GM12801 (cell line): ENCODE results near the gene HCFC1.

Experiments
- TF ChIP-seq, protein P1 (sequence below): IDR thresholded peaks from one replicate; pipeline ENCODE4 v1.5.1; 2011; ENCODE audit warnings: control low read depth; ENCODE audit not compliant: insufficient read length; ENCODE audit errors: extremely low read depth

Gene HCFC1

DNA sequence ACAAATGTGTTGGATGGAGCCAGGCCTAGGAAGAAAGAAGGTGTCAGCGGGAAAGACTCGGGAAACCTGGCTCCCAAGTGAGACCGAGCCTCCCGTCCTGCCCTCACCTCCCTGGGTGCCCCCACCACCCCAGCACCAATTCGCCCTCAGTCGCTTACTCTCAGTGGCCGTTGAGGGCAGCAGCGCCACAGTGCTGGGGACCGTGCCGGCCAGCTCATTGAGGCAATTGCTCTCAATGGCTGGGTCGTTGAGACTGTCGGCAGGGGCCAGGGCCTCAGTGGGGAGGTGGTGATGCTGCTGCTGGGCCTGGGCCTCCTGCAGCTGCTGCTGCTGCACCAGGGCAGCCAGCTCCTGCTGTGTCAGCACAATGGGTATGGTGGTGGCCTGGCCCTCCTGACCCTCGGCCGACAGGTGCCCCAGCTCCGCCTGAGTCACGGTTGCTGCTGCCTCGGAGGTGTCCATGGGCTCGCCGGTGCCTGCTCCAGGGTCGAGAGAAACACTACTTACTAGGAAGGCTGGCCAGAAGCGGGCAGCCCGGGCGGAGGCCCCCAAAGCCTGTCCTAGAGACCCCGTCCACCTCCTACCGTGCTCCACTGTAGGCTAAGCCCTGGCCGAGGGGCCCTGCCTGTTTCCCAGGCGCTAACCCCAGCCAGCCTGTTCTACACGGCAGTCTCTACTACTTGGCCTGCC lies 19.8 kb downstream of the HCFC1 start:
- TF ChIP-seq, protein P1, sequence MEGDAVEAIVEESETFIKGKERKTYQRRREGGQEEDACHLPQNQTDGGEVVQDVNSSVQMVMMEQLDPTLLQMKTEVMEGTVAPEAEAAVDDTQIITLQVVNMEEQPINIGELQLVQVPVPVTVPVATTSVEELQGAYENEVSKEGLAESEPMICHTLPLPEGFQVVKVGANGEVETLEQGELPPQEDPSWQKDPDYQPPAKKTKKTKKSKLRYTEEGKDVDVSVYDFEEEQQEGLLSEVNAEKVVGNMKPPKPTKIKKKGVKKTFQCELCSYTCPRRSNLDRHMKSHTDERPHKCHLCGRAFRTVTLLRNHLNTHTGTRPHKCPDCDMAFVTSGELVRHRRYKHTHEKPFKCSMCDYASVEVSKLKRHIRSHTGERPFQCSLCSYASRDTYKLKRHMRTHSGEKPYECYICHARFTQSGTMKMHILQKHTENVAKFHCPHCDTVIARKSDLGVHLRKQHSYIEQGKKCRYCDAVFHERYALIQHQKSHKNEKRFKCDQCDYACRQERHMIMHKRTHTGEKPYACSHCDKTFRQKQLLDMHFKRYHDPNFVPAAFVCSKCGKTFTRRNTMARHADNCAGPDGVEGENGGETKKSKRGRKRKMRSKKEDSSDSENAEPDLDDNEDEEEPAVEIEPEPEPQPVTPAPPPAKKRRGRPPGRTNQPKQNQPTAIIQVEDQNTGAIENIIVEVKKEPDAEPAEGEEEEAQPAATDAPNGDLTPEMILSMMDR: no peak

DNA sequence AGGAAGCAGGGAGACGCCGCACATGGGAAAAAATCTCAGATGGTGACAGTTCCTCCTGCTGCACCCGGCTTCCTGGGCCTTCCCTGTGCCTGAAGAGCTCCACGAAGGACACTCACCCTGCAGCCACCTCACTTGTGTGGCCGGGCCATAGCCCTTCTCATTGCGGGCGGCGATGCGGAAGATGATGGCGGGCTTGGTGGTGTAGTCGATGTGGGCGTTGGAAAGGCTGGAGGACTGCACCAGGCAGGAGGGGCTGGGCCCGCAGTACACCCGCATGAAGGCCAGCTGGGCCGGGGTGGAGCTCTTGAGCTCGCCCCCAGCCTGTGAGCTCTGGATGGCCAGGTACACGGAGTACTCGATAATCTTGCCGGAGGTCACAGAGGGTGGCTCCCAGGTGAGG lies 21.5 kb downstream of the HCFC1 start:
- TF ChIP-seq, protein P1: no peak

DNA sequence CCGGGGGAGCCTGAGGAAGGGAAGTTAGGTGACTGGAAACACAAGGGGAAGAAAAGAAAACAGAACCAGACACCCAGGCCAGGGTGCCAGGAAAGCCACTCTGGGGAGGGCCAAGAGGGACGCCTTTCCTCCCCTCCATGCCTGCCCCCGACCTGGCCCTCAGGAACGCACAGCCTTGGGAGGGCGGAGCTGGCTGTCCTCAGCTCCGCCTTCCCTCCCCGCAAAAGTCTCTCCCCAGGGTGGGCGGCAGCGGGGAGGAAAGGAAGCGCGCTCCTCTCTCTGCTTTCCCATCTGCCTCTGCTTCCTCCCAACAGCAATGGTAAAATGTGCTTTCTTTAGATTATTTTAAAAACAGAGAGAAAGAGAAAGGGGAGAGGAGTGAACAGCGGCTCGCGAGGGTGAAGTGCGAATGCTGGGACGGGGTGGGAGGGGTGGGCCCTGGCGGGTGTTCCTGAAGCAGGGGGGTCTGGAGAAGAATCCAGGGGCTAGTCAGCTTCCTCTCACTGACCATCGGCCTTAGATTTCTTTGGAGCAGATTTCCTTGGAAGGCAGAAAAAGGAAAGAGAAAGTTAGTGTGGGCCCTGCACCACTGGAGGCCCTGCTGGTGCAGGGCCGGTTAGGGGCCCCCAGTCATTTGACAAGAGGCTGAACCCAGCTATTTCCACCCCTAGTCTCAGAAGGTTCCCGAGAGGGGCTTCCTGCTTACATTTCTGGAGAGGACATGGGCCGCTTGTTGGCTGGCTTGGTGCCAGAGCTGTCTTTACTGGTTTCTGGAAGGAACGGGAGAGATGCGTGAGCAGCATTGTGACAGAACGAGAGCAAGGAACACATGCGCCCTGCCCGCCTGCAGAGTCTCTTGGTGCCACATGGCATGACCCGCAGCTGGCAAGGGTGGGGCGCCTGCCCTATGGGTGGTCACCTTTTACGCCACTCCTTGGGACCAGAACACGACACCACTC lies 22.5 kb downstream of the HCFC1 start:
- TF ChIP-seq, protein P1: no peak

DNA sequence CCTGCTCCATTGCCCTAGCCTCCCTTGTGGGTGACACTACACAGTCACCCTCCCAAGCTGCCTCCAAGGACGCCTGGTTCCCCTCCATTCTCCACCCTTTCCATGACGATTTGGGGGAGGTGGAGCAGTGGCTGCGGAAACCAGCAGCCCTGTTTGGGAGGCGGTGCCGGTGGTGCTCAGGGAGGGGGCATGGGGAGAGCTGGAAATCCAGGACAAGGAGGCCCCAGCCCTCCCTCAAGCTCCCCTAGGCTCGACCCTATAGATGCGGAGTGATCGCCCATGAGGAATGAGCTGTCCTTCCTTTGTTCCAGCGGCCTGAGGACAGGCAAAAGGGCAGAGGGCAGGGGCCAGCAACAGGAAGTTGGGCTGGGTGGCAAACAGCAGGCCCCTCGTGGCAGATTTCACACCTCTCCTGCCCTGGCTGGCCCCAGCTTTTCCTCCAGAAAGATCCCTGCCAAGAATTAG lies 23.6 kb downstream of the HCFC1 start:
- TF ChIP-seq, protein P1: no peak

DNA sequence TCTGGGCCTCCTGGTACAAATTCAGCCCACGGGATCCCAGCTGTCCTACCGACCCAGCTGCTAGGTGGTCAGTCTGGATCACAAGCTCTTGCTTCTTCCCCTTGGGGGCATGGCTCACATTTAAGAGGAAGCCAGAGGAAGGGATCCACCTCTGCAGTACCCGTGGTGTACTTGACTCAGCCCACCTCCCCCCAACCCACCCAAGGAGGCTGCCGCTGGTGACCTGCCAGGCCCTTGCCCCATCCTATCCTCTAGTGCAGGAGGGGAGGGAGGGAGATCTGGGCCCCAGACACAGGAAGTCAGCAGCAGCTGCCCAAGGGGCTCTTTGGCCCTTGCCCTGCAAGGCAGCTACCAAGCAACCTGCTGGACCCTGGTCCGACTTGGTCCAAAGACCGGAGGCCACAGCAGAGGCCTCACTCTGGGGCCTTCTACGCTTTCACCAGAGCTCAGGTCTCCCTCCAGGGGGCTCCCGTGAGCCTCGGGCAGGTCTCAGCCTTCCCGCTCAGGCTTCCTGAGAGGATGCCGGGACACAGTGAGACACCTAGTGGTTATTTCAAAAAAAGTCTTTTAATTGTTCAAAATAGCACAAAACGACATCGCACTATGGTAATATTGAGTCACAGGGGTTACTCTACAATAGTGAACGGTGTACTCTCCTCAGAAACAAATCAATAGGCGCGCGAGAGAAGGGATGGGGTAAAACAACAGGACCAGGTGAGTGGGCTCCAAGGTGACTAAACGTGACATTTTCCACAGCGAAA lies 24.4 kb downstream of the HCFC1 start:
- TF ChIP-seq, protein P1: no peak

DNA sequence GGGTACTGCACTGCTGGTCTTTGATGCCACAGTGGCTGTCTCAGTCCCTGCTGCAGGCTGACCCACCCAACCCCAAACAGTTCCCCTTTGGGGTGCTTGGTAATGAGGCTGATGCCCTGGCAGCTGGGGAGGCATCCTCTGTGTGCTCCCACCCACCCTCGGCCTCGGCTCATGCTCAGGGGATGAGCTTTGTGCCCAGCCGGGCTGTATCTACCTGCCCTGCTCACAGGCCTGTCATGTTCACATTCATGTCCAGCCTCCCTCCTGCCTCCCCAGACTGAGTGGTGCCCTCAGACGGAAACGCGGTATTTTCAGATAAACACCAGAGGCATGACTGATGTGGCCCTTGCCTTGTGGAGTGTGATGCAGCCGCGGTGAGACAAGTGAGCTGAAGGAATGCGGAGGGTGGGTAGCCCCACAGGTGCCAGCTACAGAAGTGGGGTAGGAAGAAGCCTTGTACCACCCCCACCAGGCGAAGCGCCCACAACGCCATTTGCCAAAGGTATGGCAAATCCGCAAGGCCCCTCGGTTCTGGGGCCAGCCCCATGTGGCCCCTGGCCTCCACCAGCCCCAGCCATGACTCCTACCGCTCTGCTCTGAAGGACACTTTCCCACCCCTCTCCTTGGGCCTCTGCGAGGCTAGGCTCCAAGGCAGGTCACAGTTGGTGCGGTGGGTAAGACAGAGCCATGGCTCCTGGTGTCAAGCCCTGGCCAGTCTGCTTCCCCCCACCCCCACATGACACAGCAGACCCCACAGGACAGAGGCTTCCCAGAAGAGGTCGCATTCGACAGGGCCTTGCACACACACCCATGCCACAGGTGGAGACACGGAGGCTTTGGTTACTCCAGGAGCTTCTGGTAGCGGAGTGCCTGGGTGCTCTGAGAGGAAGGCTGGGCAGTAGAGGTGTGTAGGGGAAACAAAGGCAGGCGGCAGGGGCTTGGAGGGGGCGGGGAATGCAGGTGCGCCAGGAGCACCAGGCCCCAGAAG lies 25.4 kb downstream of the HCFC1 start:
- TF ChIP-seq, protein P1: no peak
